Stimulated activated CD4-positive, alpha-beta T cell treated with anti-CD3 and anti-CD28 coated beads, Interleukin-15, amount 100 ng/mL, for 24 hours (primary cell): ENCODE results near the gene CYTL1.
"Not testable (repeated sequence)": the region's sequence is repeated elsewhere in the genome, so short reads cannot be mapped to it uniquely, and the experiment has no call there.

Experiments
- DNase-seq: peaks from one replicate; pipeline ENCODE4 v3.0.0-alpha.2; 2020

Gene CYTL1

GRCh38 chr4:5033281-5033841 lies 14.1 kb upstream of the CYTL1 start:
- no peak for DNase-seq

DNA sequence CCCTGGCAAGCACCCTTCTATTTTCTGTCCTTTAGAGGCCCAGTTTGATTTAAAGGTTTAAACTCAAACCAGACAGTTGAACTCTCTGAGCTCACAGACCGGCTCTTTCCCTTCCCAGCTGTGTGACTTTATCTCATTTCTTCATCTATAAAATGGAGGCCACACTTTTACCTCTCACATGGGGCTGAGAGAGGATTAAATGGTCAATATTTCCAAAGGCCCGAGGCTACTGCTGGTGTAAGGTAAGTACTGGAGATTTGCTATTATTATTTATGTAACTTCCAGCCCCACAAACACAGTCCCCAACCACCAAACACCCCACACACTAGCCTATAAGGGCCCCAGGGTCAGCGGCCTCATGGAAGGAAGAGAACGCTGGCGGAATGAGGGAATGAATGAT lies 13.6 kb upstream of the CYTL1 start:
- no peak for DNase-seq

- DNase-seq, result no peak
Measured at GRCh38 chr4:5030927-5031326, 11.7 kb upstream of the CYTL1 start.

DNA sequence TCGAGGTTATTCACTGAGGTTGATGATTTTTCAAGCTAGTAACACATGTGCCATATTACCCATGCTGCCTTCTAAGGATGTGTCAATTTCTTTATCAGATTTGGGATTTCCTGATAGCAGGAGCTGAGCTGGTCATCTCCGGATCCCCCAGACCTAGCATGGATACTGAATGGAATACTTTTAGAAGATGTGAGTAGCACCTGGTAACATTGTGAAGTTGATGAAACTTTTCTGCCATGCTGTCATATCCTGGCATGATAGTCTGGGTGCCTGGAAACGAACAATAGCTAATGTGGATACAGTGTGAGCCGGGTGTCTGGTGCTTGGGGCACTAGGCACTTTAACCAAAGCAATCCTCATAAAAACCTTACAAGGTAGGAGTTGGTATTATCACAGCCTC lies 11.0 kb upstream of the CYTL1 start:
- no peak for DNase-seq

GRCh38 chr4:5029447-5029846 lies 10.2 kb upstream of the CYTL1 start:
- no peak for DNase-seq

DNA sequence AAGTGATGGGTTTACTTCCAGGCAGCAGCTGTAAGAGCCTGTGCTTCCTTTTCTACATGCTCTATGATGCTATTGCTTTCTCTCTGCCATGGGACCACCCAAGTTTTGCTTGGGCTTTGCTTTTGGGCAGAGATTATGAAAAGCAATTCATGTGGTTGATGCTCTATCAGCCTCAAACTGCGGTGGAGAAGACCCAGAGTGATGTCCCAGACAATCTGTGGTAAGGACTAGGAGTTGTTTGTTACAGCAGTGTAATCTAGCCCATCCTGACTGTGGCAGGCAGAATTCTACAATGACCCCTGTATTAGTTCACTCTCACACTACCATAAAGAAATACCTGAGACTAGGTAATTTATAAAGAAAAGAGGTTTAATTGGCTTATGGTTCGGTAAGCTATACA lies 9.2 kb upstream of the CYTL1 start:
- no peak for DNase-seq

- DNase-seq, result no peak
Measured at GRCh38 chr4:5027346-5027745, 8.1 kb upstream of the CYTL1 start.

GRCh38 chr4:5026371-5026770 lies 7.1 kb upstream of the CYTL1 start:
- no peak for DNase-seq

GRCh38 chr4:5024673-5025072 lies 5.4 kb upstream of the CYTL1 start:
- no peak for DNase-seq

- no peak for DNase-seq
Measured at GRCh38 chr4:5021546-5021945, 2.3 kb upstream of the CYTL1 start.

GRCh38 chr4:5020341-5020740 lies 1.1 kb upstream of the CYTL1 start:
- no peak for DNase-seq

- DNase-seq, result no peak
Measured at GRCh38 chr4:5019796-5020195, 538 bp upstream of the CYTL1 start.

DNA sequence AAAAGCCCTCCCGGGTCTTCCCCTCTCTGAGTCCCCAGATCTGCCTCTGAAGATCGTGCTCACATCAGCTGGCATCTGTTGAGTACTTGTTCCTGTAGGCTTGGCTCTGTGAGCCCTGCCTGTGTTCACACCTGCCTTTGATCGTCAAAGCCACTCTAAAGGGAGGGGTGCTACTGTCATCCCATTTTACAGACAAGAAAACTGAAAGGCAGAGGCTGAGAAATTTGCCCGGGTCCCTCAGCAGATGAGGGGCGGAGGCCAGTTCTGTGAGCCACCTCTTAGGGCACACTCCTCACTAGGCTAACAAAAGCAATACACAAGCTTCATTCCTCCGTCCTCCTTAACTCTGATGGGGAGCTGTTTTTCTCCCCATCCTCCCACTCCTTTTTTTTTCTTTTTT lies 655 bp downstream of the CYTL1 start:
- no peak for DNase-seq

DNA sequence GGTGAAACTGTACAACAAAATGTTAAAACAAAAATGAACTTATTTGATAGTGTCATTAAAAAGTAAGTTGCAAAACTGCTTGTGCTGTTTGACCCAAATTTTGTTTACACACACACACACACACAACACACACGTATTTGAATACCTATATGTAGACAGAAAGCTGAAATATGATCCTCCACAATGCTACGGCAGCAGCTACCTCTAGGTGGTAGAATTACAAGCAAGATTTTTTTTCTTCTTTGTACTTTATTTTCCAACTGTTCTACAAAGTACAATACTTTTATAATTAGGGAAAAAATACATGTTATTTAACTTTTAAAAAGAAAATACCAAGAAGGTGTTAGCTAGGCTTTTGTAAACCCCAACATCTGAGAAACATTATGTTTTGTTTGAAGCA lies 1.2 kb downstream of the CYTL1 start:
- DNase-seq, result no peak

DNA sequence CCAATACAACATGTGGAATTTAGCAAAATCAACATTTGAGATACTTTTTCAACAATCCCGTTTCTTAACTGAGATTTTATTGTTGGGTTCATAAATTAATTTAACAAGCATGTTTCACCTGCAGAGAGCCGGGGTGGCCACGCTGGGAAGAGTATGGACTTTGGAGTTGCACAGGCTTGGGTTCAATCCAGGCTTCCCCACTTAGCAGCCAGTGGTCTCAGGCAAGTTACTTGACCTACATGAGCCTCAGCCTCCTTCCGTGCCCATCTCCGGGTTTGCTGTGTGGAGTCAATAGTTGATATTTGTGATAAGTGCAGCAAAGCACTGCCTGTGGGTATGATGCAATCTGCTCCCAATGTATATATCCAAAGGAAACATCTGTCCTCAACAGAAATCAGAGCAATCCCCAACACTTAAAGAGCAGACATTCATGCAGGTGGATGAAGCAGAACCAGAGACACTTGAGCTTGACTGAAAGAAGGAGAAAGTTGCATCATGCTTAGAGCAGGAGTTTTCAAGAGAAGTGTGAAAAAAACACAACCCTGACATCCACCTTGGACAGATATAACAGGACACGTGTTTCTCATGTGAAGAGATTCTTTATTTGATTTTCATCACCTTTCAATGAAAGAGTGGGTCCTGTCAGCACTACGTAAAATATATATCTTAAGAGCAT lies 5.1 kb downstream of the CYTL1 start:
- no peak for DNase-seq

DNA sequence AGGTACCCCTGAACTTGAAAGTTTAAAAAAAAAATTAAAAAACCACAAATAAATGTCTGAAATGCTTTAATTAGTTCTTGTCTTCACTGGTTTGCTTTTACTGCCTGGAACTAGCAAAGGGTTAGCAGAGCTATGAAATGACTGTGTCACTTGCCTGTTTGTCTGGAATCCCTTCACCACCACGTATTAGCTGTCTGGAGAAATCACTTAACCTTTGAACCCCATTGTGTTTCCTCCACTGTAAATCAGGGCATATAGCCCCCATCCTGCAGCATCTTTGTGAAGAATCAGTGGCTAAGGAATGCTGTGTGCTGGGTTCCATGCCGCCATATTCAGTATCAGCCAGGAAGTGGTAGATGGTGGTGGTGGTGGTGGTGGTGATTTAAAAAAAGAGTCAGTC lies 6.3 kb downstream of the CYTL1 start:
- DNase-seq, result no peak

GRCh38 chr4:5012244-5012898 lies 6.9 kb downstream of the CYTL1 start:
- DNase-seq, result no peak

GRCh38 chr4:5010984-5011383 lies 8.3 kb downstream of the CYTL1 start:
- DNase-seq, result no peak

DNA sequence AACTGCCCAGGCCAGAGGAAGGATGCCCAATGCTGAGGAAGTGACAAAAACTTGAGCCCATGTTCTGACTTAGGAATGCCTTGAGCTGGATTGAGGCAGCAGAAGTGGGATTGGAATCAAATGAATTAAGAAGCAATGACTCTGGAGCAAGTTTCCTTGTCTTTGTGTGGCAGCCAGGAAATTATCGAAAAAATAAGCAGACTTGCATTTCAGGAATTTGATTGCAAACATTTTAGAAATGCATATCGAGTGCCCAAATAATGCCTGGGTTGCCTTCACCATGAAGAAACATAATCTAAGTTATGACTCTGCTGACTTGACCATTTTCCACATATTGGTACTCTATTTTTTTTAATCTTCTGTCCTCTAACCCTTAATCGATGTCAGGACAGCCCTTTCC lies 9.5 kb downstream of the CYTL1 start:
- DNase-seq, result no peak

- not testable (repeated sequence) for DNase-seq
Measured at GRCh38 chr4:5006932-5007331, 12.3 kb downstream of the CYTL1 start.

- DNase-seq, result no peak
Measured at GRCh38 chr4:5004496-5004895, 14.8 kb downstream of the CYTL1 start.

- no peak for DNase-seq
Measured at GRCh38 chr4:5003918-5004317, 15.3 kb downstream of the CYTL1 start.

DNA sequence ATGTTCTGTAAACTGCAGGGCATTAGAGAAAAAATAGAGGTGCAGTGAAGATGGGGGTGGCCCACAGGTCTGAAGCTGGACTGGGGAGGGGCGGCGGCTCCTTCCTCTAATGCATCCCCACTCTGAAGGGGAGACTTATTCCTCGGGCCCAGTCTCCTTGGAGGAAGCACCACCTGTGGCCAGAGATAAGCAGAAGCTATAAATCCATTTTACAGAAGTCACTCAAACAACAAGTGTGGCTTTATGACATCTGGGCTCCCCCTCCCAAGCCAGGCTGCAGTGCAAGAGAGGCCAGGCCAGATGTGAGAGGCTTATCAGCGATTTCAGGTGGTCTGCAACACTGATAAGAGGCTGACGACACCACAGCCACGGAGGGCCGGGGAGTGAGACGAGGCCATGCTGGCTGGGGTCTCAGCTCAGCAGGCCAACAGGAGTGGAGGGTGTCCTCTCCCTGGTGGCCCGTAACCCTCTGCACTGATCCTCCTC lies 15.8 kb downstream of the CYTL1 start:
- DNase-seq, result no peak

GRCh38 chr4:5001641-5002040 lies 17.6 kb downstream of the CYTL1 start:
- not testable (repeated sequence) for DNase-seq

DNA sequence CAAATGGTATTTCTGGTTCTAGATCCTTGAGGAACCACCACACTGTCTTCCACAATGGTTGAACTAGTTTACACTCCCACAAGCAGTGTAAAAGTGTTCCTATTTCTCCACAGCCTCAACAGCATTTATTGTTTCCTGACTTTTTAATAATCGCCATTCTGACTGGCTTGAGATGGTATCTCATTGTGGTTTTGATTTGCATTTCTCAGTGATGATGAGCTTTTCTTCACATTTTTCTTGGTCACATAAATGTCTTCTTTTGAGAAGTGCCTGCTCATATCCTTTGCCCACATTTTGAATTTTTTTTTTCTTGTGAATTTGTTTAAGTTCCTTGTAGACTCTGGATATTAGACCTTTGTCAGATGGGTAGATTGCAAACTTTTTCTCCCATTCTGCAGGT lies 22.3 kb downstream of the CYTL1 start:
- not testable (repeated sequence) for DNase-seq
